ENCODE results near the gene OR2K2.
"Not testable (repeated sequence)": the region's sequence is repeated elsewhere in the genome, so short reads cannot be mapped to it uniquely, and the experiment has no call there.

OR2K2 gene, protein sequence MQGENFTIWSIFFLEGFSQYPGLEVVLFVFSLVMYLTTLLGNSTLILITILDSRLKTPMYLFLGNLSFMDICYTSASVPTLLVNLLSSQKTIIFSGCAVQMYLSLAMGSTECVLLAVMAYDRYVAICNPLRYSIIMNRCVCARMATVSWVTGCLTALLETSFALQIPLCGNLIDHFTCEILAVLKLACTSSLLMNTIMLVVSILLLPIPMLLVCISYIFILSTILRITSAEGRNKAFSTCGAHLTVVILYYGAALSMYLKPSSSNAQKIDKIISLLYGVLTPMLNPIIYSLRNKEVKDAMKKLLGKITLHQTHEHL

DNA sequence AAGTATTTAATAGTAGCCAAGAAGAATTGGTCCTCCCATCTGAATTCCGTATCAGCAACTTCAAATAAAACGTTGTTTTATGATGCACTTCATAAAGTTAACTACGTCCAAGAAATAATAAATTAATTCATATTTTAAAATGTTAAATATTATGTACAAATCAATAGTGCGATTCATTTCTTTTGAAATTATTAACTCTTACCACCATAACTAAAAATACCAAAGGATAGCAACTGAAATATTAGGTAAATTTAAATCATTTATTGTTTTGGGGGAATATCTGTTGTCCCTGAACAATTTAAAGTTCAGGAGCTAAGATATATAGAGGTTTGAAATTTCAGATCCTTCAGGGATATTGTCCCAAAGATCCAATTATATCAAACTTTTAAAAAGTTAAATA is at the start of gene OR2K2:
TSS of gene OR2K2 (minus strand) at position 101 of the 400 bp plus-strand sequence. CDS start 1,791 bp downstream, outside the sequence.
- no peak for DNase-seq (ENCODE audit: low spot score)

DNA sequence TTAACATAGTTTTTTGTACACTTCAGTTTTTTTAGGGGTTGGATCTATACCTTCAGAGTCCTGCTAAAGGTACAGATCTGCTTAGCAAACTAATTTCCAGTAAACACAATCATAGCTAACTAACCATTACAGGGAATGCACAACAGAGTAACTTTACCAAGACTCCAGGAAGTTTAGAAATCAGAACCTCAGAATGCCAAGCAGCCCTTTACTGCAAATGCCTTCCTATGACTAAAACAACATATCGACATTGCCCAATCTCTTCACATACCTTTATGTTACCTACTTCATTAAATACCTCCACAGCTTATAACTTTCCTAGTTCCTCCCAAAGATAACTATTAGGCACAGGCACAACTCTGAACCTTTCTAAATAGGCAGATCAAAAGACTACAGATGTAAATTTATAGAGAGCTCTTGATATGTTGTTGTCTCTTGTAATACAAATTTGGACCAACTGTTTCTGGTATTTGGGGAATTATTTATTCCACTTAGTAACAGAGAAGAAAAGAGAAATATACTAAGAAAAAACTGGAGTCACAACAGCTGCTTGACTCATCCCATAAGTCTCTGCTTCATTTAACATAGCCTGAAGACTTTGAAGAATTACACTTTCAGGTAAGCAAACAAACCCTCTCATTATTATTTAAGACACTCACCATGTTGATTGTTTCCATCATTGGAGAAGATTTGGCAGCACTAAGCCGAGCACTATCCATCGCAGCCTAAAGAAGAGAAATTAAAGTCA is 46.0 kb upstream of the OR2K2 start:
- DNase-seq (ENCODE audit: low spot score): no peak

DNA sequence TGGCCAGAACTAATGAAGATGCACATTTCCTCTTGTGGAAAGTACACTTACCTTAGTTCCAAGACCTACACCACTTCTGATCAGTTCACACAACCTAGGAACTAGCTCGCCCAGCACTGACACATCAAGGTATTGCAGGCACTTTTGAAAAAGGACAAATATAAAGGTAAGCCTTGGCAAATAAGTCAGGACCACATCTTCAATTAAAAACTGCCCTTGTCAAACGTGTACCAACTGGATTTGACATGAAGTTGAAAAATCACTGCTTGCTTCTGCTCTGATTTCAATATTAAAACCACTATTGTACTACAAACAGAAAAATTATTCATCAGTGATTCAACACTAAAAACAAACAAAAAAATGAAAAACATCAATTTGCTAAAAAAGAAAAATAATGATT is 45.0 kb upstream of the OR2K2 start:
- no peak for DNase-seq (ENCODE audit: low spot score)

DNA sequence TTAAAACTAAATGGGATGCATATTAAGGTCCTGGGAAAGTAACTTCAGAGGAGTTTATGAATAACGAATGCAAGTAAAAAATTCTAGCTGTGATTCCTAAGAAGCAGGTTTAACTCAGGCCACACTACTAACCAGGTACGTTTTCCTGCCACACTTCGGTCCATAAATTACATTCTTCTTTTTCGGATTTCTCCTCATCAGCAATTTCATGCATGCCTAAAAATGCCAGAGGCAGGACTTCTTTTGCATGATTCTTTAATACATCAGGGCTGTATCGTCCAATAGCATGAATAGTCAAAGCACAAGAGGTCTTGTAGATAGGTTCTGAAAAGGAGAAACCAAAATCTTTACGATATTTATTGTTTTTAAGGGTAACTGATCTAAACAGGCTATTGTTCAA is 42.3 kb upstream of the OR2K2 start:
- DNase-seq (ENCODE audit: low spot score): no peak

DNA sequence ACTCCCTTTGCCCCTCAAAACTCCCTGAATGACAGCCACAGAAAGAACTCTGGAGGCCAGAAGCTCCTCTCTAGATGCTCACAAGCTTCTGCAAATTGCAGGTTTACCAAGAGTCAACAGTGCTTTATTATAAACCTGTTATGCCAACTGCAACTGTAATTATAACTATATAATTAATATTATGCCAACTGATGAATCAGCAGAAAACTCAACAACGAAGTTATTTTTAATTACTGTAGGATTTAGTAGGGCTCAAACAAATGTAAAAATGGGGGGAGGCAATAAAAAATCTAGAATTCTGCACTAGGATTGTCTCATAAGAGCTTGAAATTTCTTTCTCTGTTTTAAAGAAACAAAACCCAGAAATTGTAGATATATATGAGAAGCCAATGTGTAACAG is 37.0 kb upstream of the OR2K2 start:
- no peak for DNase-seq (ENCODE audit: low spot score)

DNA sequence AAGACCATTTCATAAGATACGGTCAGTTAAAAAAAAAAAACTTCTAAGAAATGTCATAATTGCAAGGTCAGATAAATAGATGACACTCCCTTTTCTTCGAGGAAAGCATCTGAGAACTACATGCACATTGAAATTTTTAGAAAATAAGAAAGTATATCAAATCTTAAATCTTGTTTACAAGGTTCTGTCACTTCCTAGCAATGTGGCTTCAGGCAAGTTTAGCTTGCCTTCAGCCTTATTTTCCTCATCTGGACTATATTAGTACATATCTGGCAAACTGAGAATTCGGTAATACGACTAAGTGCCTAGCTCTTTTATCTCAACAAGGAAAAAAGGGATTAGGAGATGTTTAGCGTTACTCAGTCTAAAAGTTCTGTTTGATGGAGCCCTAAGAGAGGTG is 32.5 kb upstream of the OR2K2 start:
- no peak for DNase-seq (ENCODE audit: low spot score)

DNA sequence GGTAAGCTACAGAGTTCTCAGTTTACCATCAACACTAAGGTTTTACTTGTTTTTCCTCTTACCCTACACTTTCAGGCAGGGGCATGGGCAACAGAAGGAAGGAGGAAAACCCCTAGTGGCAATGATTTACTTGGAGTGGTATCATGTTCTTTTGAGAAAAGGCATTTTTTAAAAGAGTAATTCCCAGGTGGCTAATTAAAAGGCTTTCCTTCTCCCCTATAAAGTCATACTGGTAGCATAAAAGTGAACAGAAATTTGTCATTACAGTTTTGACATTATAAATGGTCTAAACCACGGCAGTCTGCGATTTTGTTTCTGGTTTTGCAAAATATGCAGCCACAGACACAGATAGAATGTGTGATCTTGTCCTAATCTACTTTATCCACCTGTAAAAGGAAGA is 30.9 kb upstream of the OR2K2 start:
- DNase-seq (ENCODE audit: low spot score): no peak

DNA sequence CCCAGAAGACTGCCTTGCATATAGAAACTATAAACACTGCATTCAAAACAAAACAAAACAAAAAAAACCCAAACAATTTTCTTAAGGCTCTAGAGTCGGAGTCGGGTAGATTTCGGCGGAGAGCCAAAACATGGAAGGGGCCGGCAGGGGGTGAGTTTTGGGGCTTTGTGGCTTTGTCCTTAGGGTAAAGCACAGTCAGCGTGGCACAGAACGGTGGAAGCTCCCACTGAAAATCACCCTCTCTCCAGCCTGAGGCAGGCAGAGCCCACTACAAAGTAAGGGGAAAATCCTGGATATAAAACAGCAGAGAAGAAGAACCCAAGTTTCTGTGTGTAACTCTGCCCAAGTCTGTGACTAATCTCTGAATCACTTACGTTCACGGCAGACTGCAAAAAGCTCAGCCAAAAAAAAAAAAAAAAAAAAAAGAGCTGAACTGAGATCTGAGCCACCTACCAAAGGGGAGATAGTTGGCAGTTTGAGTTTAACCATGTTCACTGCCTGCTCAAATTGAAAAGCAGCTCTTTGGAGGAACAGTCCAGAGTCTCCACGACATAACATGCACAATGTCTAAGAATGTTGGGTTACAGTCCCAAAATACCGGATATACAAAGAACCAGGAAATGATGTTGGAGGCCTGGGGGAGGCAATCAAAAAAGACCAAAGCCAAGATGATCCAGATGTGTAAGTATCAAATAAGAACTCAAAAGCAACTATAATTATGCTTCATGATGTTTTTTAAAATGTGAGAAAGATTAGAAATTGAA is 26.6 kb upstream of the OR2K2 start:
- no peak for DNase-seq (ENCODE audit: low spot score)

DNA sequence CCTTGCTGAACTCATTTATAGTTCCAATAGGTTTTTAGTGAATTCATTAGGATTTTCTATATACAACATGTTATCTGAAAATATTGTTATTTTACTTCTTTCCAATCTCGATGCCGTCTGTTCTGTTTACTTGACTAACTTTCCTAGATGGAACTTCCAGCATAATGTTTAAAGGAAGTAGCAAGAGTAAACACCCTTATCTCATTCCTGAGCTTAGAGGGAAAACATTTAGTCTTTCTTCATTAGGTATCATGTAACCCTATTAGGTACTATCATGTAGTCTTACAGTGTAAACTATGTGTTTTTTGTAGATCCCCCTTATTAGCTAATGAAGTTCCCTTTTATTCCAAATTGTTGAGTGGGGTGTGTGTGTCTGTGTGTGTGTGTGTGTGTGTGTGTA is 22.5 kb upstream of the OR2K2 start:
- no peak for DNase-seq (ENCODE audit: low spot score)

DNA sequence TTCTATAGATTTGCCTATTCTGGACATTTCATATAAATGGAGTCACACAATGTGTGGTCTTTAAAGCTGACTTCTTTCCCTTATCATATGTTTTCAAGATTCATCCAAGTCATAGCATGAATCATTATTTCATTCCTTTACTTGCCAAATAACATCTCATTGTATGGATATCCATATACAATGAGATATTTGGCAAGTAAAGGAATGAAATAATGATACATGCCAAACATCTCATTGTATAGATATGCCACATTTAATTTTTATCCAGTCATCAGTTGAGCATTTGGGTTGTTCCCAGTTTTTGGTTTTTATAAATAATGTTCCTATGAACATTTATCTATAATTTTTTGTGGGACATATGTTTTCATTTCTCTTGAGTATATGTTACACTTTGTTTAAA is 20.5 kb upstream of the OR2K2 start:
- no peak for DNase-seq (ENCODE audit: low spot score)

DNA sequence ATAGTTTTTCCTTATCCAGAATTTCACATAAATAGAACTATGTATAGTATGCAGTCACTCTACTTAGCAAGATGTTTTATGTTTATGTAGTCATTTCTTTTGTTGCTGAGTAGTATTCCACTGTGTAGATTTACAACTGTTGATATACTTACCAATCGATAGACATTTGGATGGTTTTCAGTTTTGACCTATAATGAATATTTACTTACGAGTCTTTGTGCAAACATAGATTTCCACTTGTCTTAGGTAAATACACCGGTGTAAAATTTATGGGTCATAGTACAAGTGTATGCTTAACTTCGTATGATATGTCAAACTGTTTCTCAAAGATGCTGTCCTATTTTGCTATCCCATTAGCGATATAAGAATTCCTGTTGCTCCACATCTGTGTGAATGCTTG is 19.7 kb upstream of the OR2K2 start:
- no peak for DNase-seq (ENCODE audit: low spot score)

DNA sequence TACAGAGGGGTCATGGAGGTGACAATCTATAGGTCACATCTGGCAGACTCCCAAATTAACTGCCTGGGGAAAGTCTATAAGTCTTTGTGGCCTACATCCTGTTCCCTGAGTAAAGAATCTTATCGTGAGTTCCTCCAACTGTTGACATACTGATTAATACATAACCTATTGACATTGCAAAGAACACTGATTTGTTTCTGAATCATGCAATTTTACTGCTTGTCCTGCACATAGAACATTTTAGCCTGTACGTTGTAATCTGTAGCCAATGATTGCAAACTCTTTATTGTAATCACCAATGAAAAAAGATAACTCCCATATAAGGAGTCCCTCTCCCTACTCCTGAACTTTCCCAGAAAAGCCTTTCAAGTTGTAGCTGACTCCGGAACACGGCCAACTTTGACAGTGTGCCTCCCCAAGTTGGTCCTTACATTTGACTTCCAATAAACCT is 18.8 kb upstream of the OR2K2 start:
- DNase-seq (ENCODE audit: low spot score): no peak

DNA sequence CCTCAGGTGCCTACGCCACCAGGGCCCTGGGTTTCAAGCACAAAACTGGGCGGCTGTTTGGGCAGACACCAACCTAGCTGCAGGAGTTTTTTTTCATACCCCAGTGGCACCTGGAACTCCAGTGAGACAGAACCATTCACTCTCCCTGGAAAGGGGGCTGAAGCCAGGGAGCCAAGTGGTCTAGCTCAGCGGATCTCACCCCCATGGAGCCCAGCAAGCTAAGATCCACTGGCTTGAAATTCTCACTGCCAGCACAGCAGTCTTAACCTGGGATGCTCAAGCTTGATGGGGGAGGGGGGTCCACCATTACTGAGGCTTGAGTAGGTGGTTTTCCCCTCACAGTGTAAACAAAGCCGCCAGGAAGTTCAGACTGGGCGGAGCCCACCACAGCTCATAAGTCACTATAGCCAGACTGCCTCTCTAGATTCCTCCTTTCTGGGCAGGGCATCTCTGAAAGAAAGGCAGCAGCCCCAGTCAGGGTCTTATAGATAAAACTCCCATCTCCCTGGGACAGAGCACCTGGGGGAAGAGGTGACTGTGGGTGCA is 4.4 kb upstream of the OR2K2 start:
- DNase-seq (ENCODE audit: low spot score): not testable (repeated sequence)

DNA sequence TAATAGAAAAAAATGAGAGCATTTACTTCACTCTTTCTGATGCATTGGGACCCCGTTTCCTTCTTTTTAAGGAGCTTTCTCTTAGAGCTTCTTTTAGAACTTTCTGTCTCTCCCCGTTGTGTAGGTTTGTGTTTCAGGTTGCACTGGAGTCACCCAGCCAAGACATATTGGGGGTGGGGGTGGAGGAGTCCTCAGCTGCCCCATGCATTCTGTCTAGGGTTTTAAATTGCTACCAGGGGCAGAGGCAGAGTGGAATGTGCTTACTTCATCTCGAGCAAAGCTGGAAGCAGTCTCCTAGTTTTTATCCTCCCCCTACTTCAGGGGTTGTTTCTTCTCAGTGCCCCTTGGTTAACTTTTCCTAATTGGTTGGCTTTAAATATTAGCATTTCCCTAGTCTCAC is 9.4 kb downstream of the OR2K2 start:
- no peak for DNase-seq (ENCODE audit: low spot score)

DNA sequence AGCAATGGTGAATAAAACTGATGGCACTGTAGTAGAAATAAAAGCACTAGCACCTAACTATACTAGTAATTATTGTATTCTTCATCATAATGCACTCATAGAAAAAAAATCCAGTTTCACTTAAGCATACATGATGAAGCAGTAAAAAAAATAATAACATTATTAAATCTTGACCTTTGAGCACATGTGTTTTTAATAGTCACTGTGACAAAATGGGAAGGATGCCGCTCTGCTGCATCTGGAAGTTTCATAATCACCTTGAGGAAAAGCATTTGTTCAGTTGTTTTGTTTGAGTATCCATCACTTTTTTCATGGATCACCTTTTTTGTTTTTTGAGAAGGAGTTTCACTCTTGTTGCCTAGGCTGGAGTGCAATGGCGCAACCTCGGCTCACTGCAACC is 13.2 kb downstream of the OR2K2 start:
- DNase-seq (ENCODE audit: low spot score): no peak

DNA sequence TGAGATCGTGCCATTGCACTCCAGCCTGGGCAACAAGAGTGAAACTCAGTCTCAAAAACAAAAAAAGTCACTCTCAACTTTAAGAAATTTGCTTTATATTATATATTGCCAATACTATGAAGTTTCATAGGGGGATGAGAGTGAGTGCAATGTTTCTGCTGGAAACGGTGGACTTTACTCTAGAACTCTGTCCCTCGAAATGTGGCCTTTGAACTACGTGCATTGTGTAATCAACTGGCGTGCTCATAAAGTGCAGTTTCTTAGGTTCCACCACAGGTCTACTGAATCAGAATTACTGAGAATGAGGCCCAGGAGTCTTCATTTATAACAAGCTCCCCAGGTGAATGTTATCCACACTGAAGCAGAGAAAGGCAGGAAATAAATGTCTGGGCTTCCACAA is 24.1 kb downstream of the OR2K2 start:
- DNase-seq (ENCODE audit: low spot score): no peak

DNA sequence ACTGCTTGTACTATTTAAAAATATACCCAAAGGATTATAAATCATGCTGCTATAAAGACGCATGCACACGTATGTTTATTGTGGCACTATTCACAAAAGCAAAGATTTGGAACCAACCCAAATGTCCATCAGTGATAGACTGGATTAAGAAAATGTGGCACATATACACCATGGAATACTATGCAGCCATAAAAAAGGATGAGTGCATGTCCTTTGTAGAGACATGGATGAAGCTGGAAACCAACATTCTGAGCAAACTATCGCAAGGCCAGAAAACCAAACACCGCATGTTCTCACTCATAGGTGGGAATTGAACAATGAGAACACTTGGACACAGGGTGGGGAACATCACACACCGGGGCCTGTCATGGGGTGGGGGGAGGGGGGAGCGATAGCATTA is 26.0 kb downstream of the OR2K2 start:
- DNase-seq (ENCODE audit: low spot score): not testable (repeated sequence)

DNA sequence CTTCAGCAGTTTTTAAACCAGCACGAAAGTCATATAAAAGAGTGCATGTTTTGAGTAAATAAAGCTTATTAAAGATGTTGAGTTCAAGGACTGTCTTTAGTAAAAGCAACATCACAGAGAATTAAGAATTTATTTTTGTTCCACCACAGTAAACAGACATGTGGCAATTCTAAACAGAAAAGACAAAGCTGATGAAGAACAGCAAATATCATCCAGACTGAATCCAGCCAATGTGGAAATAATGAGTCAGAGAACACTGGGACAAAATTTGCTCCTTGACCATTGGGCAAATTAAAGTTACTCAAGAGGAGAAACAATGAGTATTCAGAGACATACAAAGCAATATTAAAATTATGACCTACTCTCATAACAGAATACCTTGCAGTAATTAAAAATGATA is 28.8 kb downstream of the OR2K2 start:
- no peak for DNase-seq (ENCODE audit: low spot score)

DNA sequence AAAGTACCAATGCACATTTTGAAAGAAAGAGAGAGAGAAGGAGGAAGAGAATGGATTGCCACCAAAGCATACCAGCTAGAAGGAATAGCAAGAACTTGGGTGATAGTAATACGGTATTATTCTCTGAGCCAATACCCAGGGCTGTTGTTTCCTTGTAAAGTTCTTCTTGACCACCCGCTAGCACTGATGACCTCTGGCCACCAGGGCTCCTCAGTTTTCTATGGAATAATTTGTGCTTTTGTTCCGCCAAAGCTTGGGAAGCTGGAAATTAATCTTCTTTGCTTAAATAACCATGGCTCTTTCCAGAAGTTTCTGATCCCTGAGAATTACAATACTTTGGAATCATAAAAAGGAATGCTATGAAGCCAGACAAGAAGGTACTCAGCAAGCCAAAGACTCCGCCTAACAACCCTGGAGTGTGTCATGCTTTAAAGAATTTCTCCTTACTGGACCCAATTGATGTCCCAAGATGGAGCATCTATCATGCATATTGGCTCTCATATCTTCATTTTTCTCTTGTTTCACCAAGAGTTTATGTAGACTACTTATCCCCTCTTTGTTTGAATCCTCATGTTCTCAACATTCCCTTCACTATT is 29.8 kb downstream of the OR2K2 start:
- no peak for DNase-seq (ENCODE audit: low spot score)

DNA sequence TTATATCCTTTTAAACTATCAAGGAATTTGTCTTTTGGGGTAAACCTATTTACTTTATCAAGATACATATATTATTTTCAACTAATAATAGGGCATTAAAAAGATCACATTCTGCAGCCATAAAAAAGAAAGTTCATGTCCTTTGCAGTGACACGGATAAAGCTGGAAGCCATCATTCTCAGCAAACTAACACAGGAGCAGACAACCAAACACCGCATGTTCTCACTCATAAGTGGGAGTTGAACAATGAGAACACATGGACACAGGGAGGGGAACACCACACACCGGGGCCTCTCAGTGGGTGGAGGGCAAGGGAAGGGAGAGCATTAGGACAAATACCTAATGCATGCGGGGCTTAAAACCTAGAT is 30.4 kb downstream of the OR2K2 start:
- DNase-seq (ENCODE audit: low spot score): not testable (repeated sequence)

DNA sequence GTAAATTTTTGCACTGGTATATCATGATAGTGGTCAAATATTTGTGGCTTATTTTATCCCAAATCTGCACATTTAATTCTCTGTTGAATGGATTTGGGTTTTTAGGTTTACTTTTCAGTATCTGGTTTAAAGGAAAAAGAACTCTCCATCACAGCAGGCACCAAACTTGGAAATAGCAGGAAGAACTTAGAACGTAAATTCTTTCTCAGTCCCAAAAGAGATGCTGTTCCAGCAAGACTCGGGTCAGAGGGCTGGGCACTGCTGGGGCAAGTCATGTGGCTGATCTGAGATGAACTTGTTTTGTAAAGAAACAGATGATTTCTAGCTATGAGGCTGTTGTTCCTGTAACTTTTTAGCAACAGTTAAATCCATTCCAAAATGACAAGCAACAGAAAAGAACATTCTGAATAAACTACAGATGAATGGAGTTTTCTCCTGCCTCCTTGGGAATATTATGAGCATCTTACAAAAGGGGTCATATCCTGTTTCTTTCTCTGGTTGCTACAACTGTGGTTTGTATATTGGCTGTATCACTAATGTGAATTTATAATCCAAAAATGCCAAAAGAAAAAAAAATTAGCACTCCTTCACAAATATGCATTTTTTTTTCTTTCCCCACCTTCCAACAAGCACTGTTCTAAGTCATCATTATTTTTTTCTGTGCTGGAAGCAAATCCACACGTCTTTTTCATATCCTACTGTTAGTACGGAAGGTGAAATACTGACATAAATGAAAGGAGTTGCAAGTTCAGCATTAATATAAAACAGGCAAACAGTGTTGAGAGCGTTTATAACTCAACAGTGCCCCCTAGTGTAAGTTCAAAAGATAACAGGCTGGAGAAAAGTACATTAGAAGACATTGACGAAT is 31.1 kb downstream of the OR2K2 start:
- peak; percentile 76 for DNase-seq (ENCODE audit: low spot score)

All from left forelimb (tissue), 1 donor.